IPS-18c (cell line): Measurements from ENCODE around the gene FXYD1.

Experiments used
- H3K4me3 ChIP-seq: 2 replicates; pipeline ENCODE4 v1.7.0; 2013; ENCODE audit warnings: low read depth, mild to moderate bottlenecking, low read length, moderate library complexity; ENCODE audit not compliant: insufficient read depth
- H3K9me3 ChIP-seq: one replicate; pipeline ENCODE4 v1.6.1; 2013; ENCODE audit warnings: mild to moderate bottlenecking, low read length, moderate library complexity; ENCODE audit not compliant: control insufficient read depth, insufficient read depth

The FXYD1 gene

GRCh38 chr19:35105411-35106290 lies 33.0 kb upstream of the FXYD1 start:
- H3K4me3 ChIP-seq = no peak overlapping the region
- peaks cover 2% of the 10 kb centered on the region for H3K9me3 ChIP-seq

- H3K4me3 ChIP-seq = no peak overlapping the region
- peaks cover 2% of the 10 kb centered on the region for H3K9me3 ChIP-seq
Measured at GRCh38 chr19:35106291-35106583, 32.4 kb upstream of the FXYD1 start.

DNA sequence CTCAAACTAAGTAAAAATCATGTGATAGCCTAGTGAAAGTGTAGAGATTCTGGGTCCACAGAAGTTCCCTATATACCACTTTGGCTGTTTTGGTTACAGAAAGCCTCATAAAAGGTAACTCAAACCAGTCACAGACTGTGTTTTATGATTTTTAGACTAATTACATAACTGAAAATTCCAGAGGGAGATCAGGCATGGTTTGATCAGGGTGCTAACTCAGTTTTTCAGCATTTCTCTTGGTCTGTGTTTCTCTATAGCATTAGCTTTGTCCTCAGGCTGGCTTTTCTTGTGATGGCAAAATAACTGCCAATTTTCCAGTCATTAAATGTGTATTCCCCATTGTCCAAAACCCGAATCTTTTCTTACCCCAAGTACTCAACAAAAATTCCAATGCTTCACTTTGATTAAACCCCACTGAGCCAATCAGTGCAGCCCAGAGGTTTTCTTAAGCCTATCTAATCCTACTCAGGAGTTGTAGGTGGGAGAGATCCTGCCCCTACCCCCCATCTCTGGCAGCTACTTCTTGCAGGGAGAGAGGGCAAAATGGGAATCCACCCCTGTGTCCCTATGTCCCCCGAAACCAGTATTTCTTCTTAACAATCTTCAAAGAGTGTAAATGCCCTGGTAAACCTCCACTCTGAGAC lies 31.6 kb upstream of the FXYD1 start:
- no peak overlapping the region for H3K4me3 ChIP-seq
- H3K9me3 ChIP-seq = peaks cover 2% of the 10 kb centered on the region

DNA sequence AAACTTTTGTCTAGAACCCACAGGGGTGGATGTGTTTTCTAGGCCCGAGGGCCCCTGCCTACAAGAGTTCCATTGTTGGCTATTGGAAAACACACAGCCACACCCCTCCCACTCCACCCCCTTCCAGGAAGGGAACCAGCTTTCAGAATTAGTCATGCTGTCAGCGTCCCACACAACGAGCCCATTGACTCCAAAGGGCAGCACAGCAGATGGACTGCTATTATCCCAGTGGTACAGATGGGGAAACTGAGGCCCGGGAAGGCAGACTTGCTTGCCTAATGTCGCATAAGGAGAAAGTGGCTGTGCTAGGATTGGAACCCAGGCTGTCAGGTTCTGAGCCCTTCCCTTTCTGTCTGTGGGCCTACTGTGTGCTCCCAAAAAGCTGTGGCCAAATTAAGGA lies 31.1 kb upstream of the FXYD1 start:
- H3K4me3 ChIP-seq = no peak overlapping the region

GRCh38 chr19:35108730-35109129 lies 29.9 kb upstream of the FXYD1 start:
- Histone ChIP-seq H3K4me3 (no peak overlapping the region), H3K9me3 (peaks cover 2% of the 10 kb centered on the region)

More for the DNA sequence above, 31.1 kb upstream of the FXYD1 start:
- H3K9me3 ChIP-seq = peaks cover 2% of the 10 kb centered on the region

GRCh38 chr19:35109395-35110112 lies 29.1 kb upstream of the FXYD1 start:
- no peak overlapping the region for H3K4me3 ChIP-seq
- H3K9me3 ChIP-seq = peaks cover 2% of the 10 kb centered on the region

GRCh38 chr19:35110974-35111373 lies 27.6 kb upstream of the FXYD1 start:
- Histone ChIP-seq H3K9me3 (no peaks in the 10 kb centered on the region), H3K4me3 (no peak overlapping the region)

DNA sequence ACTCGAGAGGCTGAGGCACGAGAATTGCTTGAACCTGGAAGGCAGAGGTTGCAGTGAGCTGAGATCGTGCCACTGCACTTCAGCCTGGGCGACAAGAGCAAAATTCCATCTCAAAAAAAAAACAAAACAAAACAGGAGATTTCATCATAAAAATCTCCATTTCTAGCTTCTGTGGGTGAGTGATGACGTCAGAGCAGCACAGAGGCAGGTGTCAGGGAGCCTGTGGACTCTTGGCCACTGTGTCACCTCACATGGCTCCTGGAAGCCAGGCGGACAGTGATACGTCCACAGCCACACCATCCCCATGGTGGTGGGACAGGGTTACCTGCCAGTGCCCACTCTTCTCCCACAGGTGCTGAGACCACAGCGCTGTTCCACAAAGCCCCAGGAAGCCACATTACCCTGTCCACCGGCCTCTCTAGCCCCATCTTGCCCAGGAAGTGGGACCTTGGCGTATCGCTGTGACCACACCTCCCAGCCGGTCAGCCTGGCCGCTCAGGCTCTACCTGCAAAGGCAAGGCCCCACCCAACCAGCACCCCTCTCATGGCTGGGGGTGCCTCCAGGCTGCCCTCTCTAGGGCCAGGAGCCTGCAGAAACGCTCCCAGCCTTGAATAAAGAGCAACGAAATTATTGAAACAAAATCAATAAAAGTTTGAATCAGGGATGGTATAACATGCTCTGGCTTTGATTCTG lies 25.5 kb upstream of the FXYD1 start:
- no peaks in the 10 kb centered on the region for H3K9me3 ChIP-seq
- H3K4me3 ChIP-seq = no peak overlapping the region

- Histone ChIP-seq H3K9me3 (no peaks in the 10 kb centered on the region), H3K4me3 (peak overlapping the region; percentile 45; the same call in 1 of the 2 replicates)
Measured at GRCh38 chr19:35114353-35115176, 24.1 kb upstream of the FXYD1 start.

- peak within 1 kb of the TSS; percentile 45; the same call in 1 of the 2 replicates for H3K4me3 ChIP-seq
- no peaks in the 10 kb centered on the region for H3K9me3 ChIP-seq
Measured at GRCh38 chr19:35115177-35115951, 23.3 kb upstream of the FXYD1 start, which contains the start of gene FXYD3. Gene FXYD3, plus strand, starts transcription at chr19:35115823. Its CDS starts 3,554 bp downstream, at chr19:35119377.

- H3K4me3 ChIP-seq = no peak overlapping the region
- H3K9me3 ChIP-seq = no peaks in the 10 kb centered on the region
Measured at GRCh38 chr19:35116072-35116801, 22.4 kb upstream of the FXYD1 start.

DNA sequence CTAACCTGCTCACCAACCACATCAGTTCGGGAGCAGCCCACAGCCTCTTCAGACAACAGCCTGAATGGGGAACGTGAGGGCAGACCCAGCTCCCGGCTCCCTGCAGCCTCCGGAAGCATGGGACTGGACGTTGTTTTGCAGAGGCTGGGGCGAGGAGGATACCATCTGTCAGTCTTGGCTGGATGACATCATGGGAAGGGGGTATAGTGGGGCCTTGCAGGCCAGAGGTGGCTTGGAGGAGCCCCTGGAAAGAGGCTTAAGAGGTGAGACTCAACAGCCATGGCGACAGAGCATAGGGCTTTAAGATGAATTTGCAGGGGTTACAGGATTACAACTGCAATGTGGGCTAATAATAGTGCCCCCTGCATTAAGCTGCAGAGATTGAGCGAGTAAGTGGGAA lies 21.5 kb upstream of the FXYD1 start:
- H3K4me3 ChIP-seq = no peak overlapping the region
- H3K9me3 ChIP-seq = no peaks in the 10 kb centered on the region

- Histone ChIP-seq H3K4me3 (no peak overlapping the region), H3K9me3 (no peaks in the 10 kb centered on the region)
Measured at GRCh38 chr19:35117799-35118198, 20.8 kb upstream of the FXYD1 start.

- Histone ChIP-seq H3K4me3 (no peak overlapping the region), H3K9me3 (no peaks in the 10 kb centered on the region)
Measured at GRCh38 chr19:35118268-35119020, 20.2 kb upstream of the FXYD1 start.

- Histone ChIP-seq H3K9me3 (no peaks in the 10 kb centered on the region), H3K4me3 (no peak overlapping the region)
Measured at GRCh38 chr19:35119091-35119490, 19.5 kb upstream of the FXYD1 start.
